ENCODE data around the gene DNAH3.

DNA sequence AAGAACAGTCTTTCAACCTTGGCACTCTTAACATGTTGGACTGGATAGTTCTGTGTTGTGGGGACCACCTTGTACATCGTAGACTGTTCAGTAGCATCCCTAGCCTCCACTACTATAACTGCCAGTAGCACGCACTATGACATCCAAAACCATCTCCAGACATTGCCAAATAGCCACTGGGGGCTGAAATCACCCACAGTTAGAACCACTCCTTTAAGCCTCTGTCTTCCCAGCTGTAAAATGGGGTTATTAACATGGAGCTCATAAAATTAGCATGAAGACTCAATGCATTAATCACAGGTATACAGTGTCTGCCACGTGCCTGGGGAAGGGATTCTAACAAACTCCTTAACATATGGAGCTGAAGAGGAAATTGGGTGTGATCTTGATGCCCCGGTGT lies 200.4 kb downstream of the DNAH3 start:
- TF ChIP-seq, protein P1, sequence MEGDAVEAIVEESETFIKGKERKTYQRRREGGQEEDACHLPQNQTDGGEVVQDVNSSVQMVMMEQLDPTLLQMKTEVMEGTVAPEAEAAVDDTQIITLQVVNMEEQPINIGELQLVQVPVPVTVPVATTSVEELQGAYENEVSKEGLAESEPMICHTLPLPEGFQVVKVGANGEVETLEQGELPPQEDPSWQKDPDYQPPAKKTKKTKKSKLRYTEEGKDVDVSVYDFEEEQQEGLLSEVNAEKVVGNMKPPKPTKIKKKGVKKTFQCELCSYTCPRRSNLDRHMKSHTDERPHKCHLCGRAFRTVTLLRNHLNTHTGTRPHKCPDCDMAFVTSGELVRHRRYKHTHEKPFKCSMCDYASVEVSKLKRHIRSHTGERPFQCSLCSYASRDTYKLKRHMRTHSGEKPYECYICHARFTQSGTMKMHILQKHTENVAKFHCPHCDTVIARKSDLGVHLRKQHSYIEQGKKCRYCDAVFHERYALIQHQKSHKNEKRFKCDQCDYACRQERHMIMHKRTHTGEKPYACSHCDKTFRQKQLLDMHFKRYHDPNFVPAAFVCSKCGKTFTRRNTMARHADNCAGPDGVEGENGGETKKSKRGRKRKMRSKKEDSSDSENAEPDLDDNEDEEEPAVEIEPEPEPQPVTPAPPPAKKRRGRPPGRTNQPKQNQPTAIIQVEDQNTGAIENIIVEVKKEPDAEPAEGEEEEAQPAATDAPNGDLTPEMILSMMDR (IDR thresholded peaks at IDR 0.05; ENCODE audit: low read depth, low read length): no peak
- no peak for TF ChIP-seq EZH2phosphoT487 (IDR thresholded peaks at IDR 0.05; ENCODE audit: low read depth)
